Measurements from ENCODE around the gene TRIM40.

DNA sequence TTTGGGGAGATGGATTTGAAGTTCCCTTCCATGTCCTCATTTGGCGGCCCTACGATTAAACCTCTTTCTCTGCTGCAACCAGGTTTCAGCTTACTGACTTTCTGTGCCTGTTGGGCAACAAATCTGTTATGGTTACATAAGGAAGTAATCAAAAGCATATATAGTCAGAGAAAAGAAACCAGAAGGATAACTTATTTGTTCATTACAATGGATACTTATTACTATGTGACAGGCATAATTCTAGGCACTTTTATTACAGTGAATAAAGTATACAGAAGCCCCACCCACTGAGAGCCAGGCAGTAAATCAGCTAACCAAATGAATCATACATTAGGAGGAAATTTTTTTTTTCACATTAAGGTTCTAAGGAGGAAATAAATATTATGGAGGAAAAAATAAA, 13.4 kb upstream of the TRIM40 start:
- TF ChIP-seq, protein P1, sequence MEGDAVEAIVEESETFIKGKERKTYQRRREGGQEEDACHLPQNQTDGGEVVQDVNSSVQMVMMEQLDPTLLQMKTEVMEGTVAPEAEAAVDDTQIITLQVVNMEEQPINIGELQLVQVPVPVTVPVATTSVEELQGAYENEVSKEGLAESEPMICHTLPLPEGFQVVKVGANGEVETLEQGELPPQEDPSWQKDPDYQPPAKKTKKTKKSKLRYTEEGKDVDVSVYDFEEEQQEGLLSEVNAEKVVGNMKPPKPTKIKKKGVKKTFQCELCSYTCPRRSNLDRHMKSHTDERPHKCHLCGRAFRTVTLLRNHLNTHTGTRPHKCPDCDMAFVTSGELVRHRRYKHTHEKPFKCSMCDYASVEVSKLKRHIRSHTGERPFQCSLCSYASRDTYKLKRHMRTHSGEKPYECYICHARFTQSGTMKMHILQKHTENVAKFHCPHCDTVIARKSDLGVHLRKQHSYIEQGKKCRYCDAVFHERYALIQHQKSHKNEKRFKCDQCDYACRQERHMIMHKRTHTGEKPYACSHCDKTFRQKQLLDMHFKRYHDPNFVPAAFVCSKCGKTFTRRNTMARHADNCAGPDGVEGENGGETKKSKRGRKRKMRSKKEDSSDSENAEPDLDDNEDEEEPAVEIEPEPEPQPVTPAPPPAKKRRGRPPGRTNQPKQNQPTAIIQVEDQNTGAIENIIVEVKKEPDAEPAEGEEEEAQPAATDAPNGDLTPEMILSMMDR (IDR thresholded peaks at IDR 0.05; ENCODE audit: low read length) = no peak
- no peak for TF ChIP-seq EZH2phosphoT487 (IDR thresholded peaks at IDR 0.05; ENCODE audit: low read length)
- no peak for TF ChIP-seq EZH2 (optimal IDR thresholded peaks at IDR 0.05; ENCODE audit: low read depth, low read length)

All from MM.1S (cell line).